K562 (cell line): ENCODE results near the gene ZBTB43.

ENCODE experiments used
- CHD4 ChIP-seq: fragments of 200-600 bp; sonication (generic); IDR thresholded peaks from 3 replicates; pipeline ENCODE4 v1.6.1; 2012; ENCODE audit warnings: low read depth, mild to moderate bottlenecking, mixed read lengths, low read length, inconsistent platforms; ENCODE audit not compliant: insufficient read depth, insufficient replicate concordance, poor library complexity, severe bottlenecking
- CREB1 ChIP-seq, 2 experiments: sonication (generic) in 1 of 2; formaldehyde crosslinking in 1 of 2; IDR thresholded peaks; 2 replicates each; pipeline versions ENCODE4 v1.6.1 to v1.8.0; 2012 to 2022; ENCODE audit warnings: inconsistent platforms in 1 of 2, mild to moderate bottlenecking in 1 of 2, missing genetic modification reagents in 1 of 2, moderate library complexity in 1 of 2
- E2F4 ChIP-seq: sonication (generic); formaldehyde crosslinking; IDR thresholded peaks from 2 replicates; pipeline ENCODE4 v1.8.0; 2022; ENCODE audit warnings: mild to moderate bottlenecking, low read depth, missing genetic modification reagents
- MLLT1 ChIP-seq, 2 experiments: fragments of 450-650 bp; IDR thresholded peaks; 2 replicates each; pipeline ENCODE4 v1.6.1; 2016
- NR4A1 ChIP-seq, 2 experiments: fragments of 250-450 bp in 1 of 2; fragments of 450-650 bp in 1 of 2; sonication (Bioruptor Pico) in 1 of 2; IDR thresholded peaks; 2 replicates each; pipeline versions ENCODE4 v1.4.0 to v1.6.1; 2016 to 2020; ENCODE audit warnings: mild to moderate bottlenecking in 2 of 2, missing compliant biosample characterization in 1 of 2, missing genetic modification characterization in 1 of 2, moderate library complexity in 1 of 2
- PRPF4 ChIP-seq: fragments of 200-400 bp; formaldehyde crosslinking; IDR thresholded peaks from one replicate; pipeline ENCODE4 v1.6.1; 2017; ENCODE audit warnings: low read length, low read depth, mild to moderate bottlenecking; ENCODE audit not compliant: insufficient read depth, poor library complexity, severe bottlenecking
- RCOR1 ChIP-seq, 2 experiments: IDR thresholded peaks; 2 replicates each; pipeline ENCODE4 v1.6.1; 2012; ENCODE audit warnings: low read depth in 2 of 2, low read length in 2 of 2, borderline replicate concordance in 1 of 2, improper control_type of control experiment in 1 of 2
- RHOXF2B ChIP-seq: fragments of 250-450 bp; sonication (Bioruptor Pico); conservative IDR thresholded peaks from 2 replicates; pipeline ENCODE4 v1.5.1; 2021
- ZBED1 ChIP-seq: IDR thresholded peaks from 2 replicates; pipeline ENCODE4 v1.6.1; 2014

- TF ChIP-seq NR4A1 (CRISPR knock-in tag; IDR thresholded peaks at IDR 0.05) (no peak), NR4A1 (tag; IDR thresholded peaks at IDR 0.05) (no peak), RCOR1 (IDR thresholded peaks at IDR 0.05; ENCODE audit: borderline replicate concordance in 1 of 2, low read depth in 2 of 2, low read length in 2 of 2) (no peak), MLLT1 (IDR thresholded peaks at IDR 0.05) (no peak), E2F4 (no peak), RHOXF2B (no peak), CREB1 (IDR thresholded peaks at IDR 0.05) (no peak), CREB1 (CRISPR knock-in tag; IDR thresholded peaks at IDR 0.05) (no peak), ZBED1 (no peak), PRPF4 (no peak), CHD4 (no peak)
Measured at GRCh38 chr9:126847051-126847450, 42.2 kb downstream of the ZBTB43 start.
